Trophoblast cell (in vitro differentiated cells and primary cell): ENCODE data around the gene MMAB.

ENCODE experiments used
- DNase-seq, 2 donors: peaks; one replicate each; pipeline ENCODE4 v3.0.0-alpha.2; 2016
- H2AFZ ChIP-seq: 2 replicates; pipeline ENCODE4 v1.6.1; 2013; ENCODE audit warnings: low read length, moderate library complexity, mild to moderate bottlenecking; ENCODE audit not compliant: insufficient read depth, poor library complexity
- H2AK5ac ChIP-seq: 2 replicates; pipeline ENCODE4 v1.6.1; 2013; ENCODE audit warnings: mild to moderate bottlenecking, low read length
- H2BK120ac ChIP-seq: 2 replicates; pipeline ENCODE4 v1.6.1; 2013; ENCODE audit warnings: low read length, mild to moderate bottlenecking, moderate library complexity; ENCODE audit not compliant: insufficient read depth, poor library complexity
- H2BK12ac ChIP-seq: 2 replicates; pipeline ENCODE4 v1.6.1; 2013; ENCODE audit warnings: mild to moderate bottlenecking, low read length, moderate library complexity
- H2BK5ac ChIP-seq: 2 replicates; pipeline ENCODE4 v1.6.1; 2013; ENCODE audit warnings: low read length, low read depth, moderate library complexity, mild to moderate bottlenecking; ENCODE audit not compliant: poor library complexity
- H3K14ac ChIP-seq: 2 replicates; pipeline ENCODE4 v1.6.1; 2013; ENCODE audit warnings: mild to moderate bottlenecking, low read length
- H3K18ac ChIP-seq: 2 replicates; pipeline ENCODE4 v1.6.1; 2013; ENCODE audit warnings: mild to moderate bottlenecking, low read length
- H3K23ac ChIP-seq: 2 replicates; pipeline ENCODE4 v1.6.1; 2013; ENCODE audit warnings: low read length
- H3K27ac ChIP-seq: 2 replicates; pipeline ENCODE4 v1.5.1; 2013; ENCODE audit warnings: low read depth, mild to moderate bottlenecking, inconsistent platforms, low read length, moderate library complexity
- H3K27me3 ChIP-seq: 2 replicates; pipeline ENCODE4 v1.6.1; 2013; ENCODE audit warnings: inconsistent platforms, mild to moderate bottlenecking, low read length, moderate library complexity; ENCODE audit not compliant: insufficient read depth
- H3K36me3 ChIP-seq, 2 experiments: 1 replicate in 1 of 2; 2 replicates in 1 of 2; pipeline ENCODE4 v1.6.1; 2013; ENCODE audit warnings: low read length in 2 of 2, mild to moderate bottlenecking in 2 of 2, moderate library complexity in 1 of 2; ENCODE audit not compliant: insufficient read depth in 2 of 2, control insufficient read depth in 1 of 2
- H3K4ac ChIP-seq: 2 replicates; pipeline ENCODE4 v1.6.1; 2013; ENCODE audit warnings: low read depth, mild to moderate bottlenecking, low read length, moderate library complexity
- H3K4me1 ChIP-seq, 2 experiments: 1 replicate in 1 of 2; 2 replicates in 1 of 2; pipeline ENCODE4 v1.6.1; 2013; ENCODE audit warnings: low read length in 2 of 2, mild to moderate bottlenecking in 2 of 2, moderate library complexity in 1 of 2; ENCODE audit not compliant: insufficient read depth in 2 of 2, control insufficient read depth in 1 of 2
- H3K4me2 ChIP-seq: 2 replicates; pipeline ENCODE4 v1.6.1; 2013; ENCODE audit warnings: inconsistent platforms, mild to moderate bottlenecking, low read length, moderate library complexity
- H3K4me3 ChIP-seq: 2 replicates; pipeline ENCODE4 v1.5.1; 2013; ENCODE audit warnings: mild to moderate bottlenecking, low read depth, low read length, inconsistent platforms
- H3K79me1 ChIP-seq: one replicate; pipeline ENCODE4 v1.6.1; 2013; ENCODE audit warnings: low read length
- H3K79me2 ChIP-seq: 2 replicates; pipeline ENCODE4 v1.6.1; 2013; ENCODE audit warnings: low read length, mild to moderate bottlenecking; ENCODE audit not compliant: control insufficient read depth, insufficient read depth, poor library complexity
- H3K9ac ChIP-seq: 2 replicates; pipeline ENCODE4 v1.6.1; 2013; ENCODE audit warnings: mild to moderate bottlenecking, low read length
- H3K9me3 ChIP-seq: 2 replicates; pipeline ENCODE4 v1.6.1; 2013; ENCODE audit warnings: low read depth, mild to moderate bottlenecking, control low read depth, inconsistent platforms, low read length; ENCODE audit not compliant: insufficient read depth
- H4K12ac ChIP-seq: 2 replicates; pipeline ENCODE4 v1.6.1; 2013; ENCODE audit warnings: low read depth, mild to moderate bottlenecking, low read length, moderate library complexity
- H4K8ac ChIP-seq: 2 replicates; pipeline ENCODE4 v1.6.1; 2013; ENCODE audit warnings: low read depth, mild to moderate bottlenecking, low read length, moderate library complexity
- H4K91ac ChIP-seq: one replicate; pipeline ENCODE4 v1.6.1; 2013; ENCODE audit warnings: low read depth, mild to moderate bottlenecking, low read length, moderate library complexity
- WGBS: extraction: QIAGEN DNeasy Blood & Tissue Kit; methylation state at CpG from one replicate; pipeline ENCODE4 v1.1.7; 2013; ENCODE audit warnings: missing lambda C conversion rate; ENCODE audit not compliant: insufficient read length, insufficient coverage; ENCODE audit errors: extremely low coverage; 5-methylcytosine and 5-hydroxymethylcytosine counted together

Gene MMAB

GRCh38 chr12:109583733-109584132 is 10.4 kb upstream of the MMAB start:
- no peaks in the 10 kb centered on the region for H3K27me3 ChIP-seq
- no peak overlapping the region for H2AFZ ChIP-seq
- H3K79me2 ChIP-seq, result no peaks in the 10 kb centered on the region
- H2BK5ac ChIP-seq, result no peak overlapping the region
- no peak for DNase-seq
- no peak overlapping the region for H2BK120ac ChIP-seq
- H3K36me3 ChIP-seq, result peaks cover 68 to 77% of the 10 kb centered on the region in 2 experiments
- H4K91ac ChIP-seq, result no peak overlapping the region
- H3K4me2 ChIP-seq, result no peak overlapping the region
- no peak overlapping the region for H3K14ac ChIP-seq
- no peak overlapping the region for H3K23ac ChIP-seq
- H3K27ac ChIP-seq, result no peak overlapping the region
- H2BK12ac ChIP-seq, result no peak overlapping the region
- WGBS, result no CpG with 5 or more reads among the region's 2 CpGs
- H4K12ac ChIP-seq, result no peak overlapping the region
- no peak overlapping the region for H2AK5ac ChIP-seq
- no peaks in the 10 kb centered on the region for H3K79me1 ChIP-seq
- no peaks in the 10 kb centered on the region for H3K9me3 ChIP-seq
- H3K4ac ChIP-seq, result no peak overlapping the region
- no peak overlapping the region for H3K9ac ChIP-seq
- H3K4me1 ChIP-seq, result peaks cover 3 to 4% of the 10 kb centered on the region in 2 experiments
- no peak overlapping the region for H3K18ac ChIP-seq
- no peak overlapping the region for H4K8ac ChIP-seq
- H3K4me3 ChIP-seq, result no peak overlapping the region

GRCh38 chr12:109582636-109583035 is 9.3 kb upstream of the MMAB start:
- no peak overlapping the region for H4K12ac ChIP-seq
- no peak overlapping the region for H3K23ac ChIP-seq
- no peak overlapping the region for H4K91ac ChIP-seq
- H2BK12ac ChIP-seq, result no peak overlapping the region
- no peak overlapping the region for H3K4me2 ChIP-seq
- H3K4me1 ChIP-seq, result peaks cover 3 to 4% of the 10 kb centered on the region in 2 experiments
- no peak overlapping the region for H3K9ac ChIP-seq
- H3K79me1 ChIP-seq, result no peaks in the 10 kb centered on the region
- no peak overlapping the region for H3K27ac ChIP-seq
- no peaks in the 10 kb centered on the region for H3K9me3 ChIP-seq
- peaks cover 64 to 77% of the 10 kb centered on the region in 2 experiments for H3K36me3 ChIP-seq
- DNase-seq, result no peak
- no peak overlapping the region for H2BK5ac ChIP-seq
- H4K8ac ChIP-seq, result no peak overlapping the region
- no peak overlapping the region for H3K4me3 ChIP-seq
- H3K18ac ChIP-seq, result no peak overlapping the region
- no peak overlapping the region for H2AFZ ChIP-seq
- H2AK5ac ChIP-seq, result no peak overlapping the region
- no peak overlapping the region for H2BK120ac ChIP-seq
- no peaks in the 10 kb centered on the region for H3K79me2 ChIP-seq
- no peaks in the 10 kb centered on the region for H3K27me3 ChIP-seq
- H3K4ac ChIP-seq, result no peak overlapping the region
- no peak overlapping the region for H3K14ac ChIP-seq
- no CpG with 5 or more reads among the region's 5 CpGs for WGBS

- no peak overlapping the region for H2BK120ac ChIP-seq
- no peak overlapping the region for H3K27ac ChIP-seq
- no peak overlapping the region for H3K18ac ChIP-seq
- H2AK5ac ChIP-seq, result no peak overlapping the region
- no peaks in the 10 kb centered on the region for H3K79me1 ChIP-seq
- no peak overlapping the region for H3K14ac ChIP-seq
- no CpG with 5 or more reads among the region's 8 CpGs for WGBS
- no peak overlapping the region for H4K12ac ChIP-seq
- no peaks in the 10 kb centered on the region for H3K9me3 ChIP-seq
- peaks cover 62 to 76% of the 10 kb centered on the region in 2 experiments for H3K36me3 ChIP-seq
- no peak overlapping the region for H3K23ac ChIP-seq
- no peak overlapping the region for H2BK12ac ChIP-seq
- peak; percentile 85 to 90 for DNase-seq
- no peak overlapping the region for H2BK5ac ChIP-seq
- H3K4me2 ChIP-seq, result no peak overlapping the region
- no peaks in the 10 kb centered on the region for H3K79me2 ChIP-seq
- H4K91ac ChIP-seq, result no peak overlapping the region
- H3K4ac ChIP-seq, result no peak overlapping the region
- no peak overlapping the region for H4K8ac ChIP-seq
- no peak overlapping the region for H3K9ac ChIP-seq
- H3K4me3 ChIP-seq, result no peak overlapping the region
- no peaks in the 10 kb centered on the region for H3K27me3 ChIP-seq
- peaks cover 3 to 4% of the 10 kb centered on the region in 2 experiments for H3K4me1 ChIP-seq
- no peak overlapping the region for H2AFZ ChIP-seq
Observed at GRCh38 chr12:109581856-109582255, 8.6 kb upstream of the MMAB start.

- no peaks in the 10 kb centered on the region for H3K79me1 ChIP-seq
- no peak overlapping the region for H3K27ac ChIP-seq
- no peaks in the 10 kb centered on the region for H3K79me2 ChIP-seq
- H4K91ac ChIP-seq, result peak overlapping the region; percentile 31
- H3K27me3 ChIP-seq, result no peaks in the 10 kb centered on the region
- peak overlapping the region; percentile 46 for H4K8ac ChIP-seq
- H3K36me3 ChIP-seq, result peaks cover 59 to 71% of the 10 kb centered on the region in 2 experiments
- no peak overlapping the region for H3K14ac ChIP-seq
- DNase-seq, result no peak
- peak overlapping the region; percentile 18 for H2BK120ac ChIP-seq
- no peaks in the 10 kb centered on the region for H3K9me3 ChIP-seq
- H3K23ac ChIP-seq, result no peak overlapping the region
- no peak overlapping the region for H3K4me3 ChIP-seq
- H2AFZ ChIP-seq, result peak overlapping the region; percentile 9
- WGBS, result no CpG with 5 or more reads among the region's 18 CpGs
- peak overlapping the region; percentile 28 for H2AK5ac ChIP-seq
- peak overlapping the region; percentile 42 for H2BK12ac ChIP-seq
- peak overlapping the region; percentile 21 for H3K18ac ChIP-seq
- H4K12ac ChIP-seq, result no peak overlapping the region
- no peak overlapping the region for H3K4me2 ChIP-seq
- no peak overlapping the region for H2BK5ac ChIP-seq
- no peak overlapping the region for H3K9ac ChIP-seq
- peak overlapping the region; percentile 11 for H3K4ac ChIP-seq
- peaks cover 3 to 4% of the 10 kb centered on the region in 2 experiments for H3K4me1 ChIP-seq
Observed at GRCh38 chr12:109581334-109581691, 8.0 kb upstream of the MMAB start.
